Transverse colon (tissue), 3 donors: ENCODE results near the gene TBCD.

Experiments used
- CTCF ChIP-seq, 5 experiments: fragments of 200-600 bp in 3 of 5; fragments of 450-650 bp in 2 of 5; sonication (generic) in 3 of 5; IDR thresholded peaks; 1 replicate in 2 of 5; 2 replicates in 3 of 5; pipeline ENCODE4 v1.5.1; 2016 to 2017; ENCODE audit warnings: antibody characterized with exemption in 5 of 5, inconsistent platforms in 3 of 5, mild to moderate bottlenecking in 2 of 5, moderate library complexity in 1 of 5
- POLR2A ChIP-seq: fragments of 450-650 bp; IDR thresholded peaks from one replicate; pipeline ENCODE4 v1.6.1; 2016; ENCODE audit warnings: antibody characterized with exemption, mild to moderate bottlenecking, moderate library complexity

- TF ChIP-seq CTCF (IDR thresholded peaks at IDR 0.05) (no peak), POLR2A (peak; percentile 34)
These were observed 85.9 kb downstream of the TBCD start for GRCh38 chr17:82837586-82838320.
